HepG2 (cell line): ENCODE data around the gene KIAA0232. TPM values are rescaled to one million over a fixed set of nuclear protein-coding genes. Genes with fewer than 3 reads are reported as not detected.

Experiments used
- AGO2 ChIP-seq: fragments of 200-400 bp; formaldehyde crosslinking; optimal IDR thresholded peaks from 2 replicates; pipeline ENCODE3; 2017; ENCODE audit warnings: mild to moderate bottlenecking, low read depth, low read length, moderate library complexity
- ATM ChIP-seq: fragments of 450-650 bp; IDR thresholded peaks from 2 replicates; pipeline ENCODE4 v1.7.1; 2017; ENCODE audit warnings: mild to moderate bottlenecking, borderline replicate concordance
- DZIP1 ChIP-seq: sonication (generic); formaldehyde crosslinking; IDR thresholded peaks from 2 replicates; pipeline ENCODE4 v1.5.0; 2020; ENCODE audit warnings: mild to moderate bottlenecking, missing genetic modification reagents
- ESRRA ChIP-seq: sonication (generic); formaldehyde crosslinking; IDR thresholded peaks from 2 replicates; pipeline ENCODE4 v1.5.1; 2020; ENCODE audit warnings: mild to moderate bottlenecking, low read depth, missing genetic modification reagents
- GZF1 ChIP-seq: sonication (generic); formaldehyde crosslinking; IDR thresholded peaks from 2 replicates; pipeline ENCODE4 v1.5.1; 2020; ENCODE audit warnings: mild to moderate bottlenecking, missing genetic modification reagents
- HMG20B ChIP-seq: conservative IDR thresholded peaks from 2 replicates; pipeline ENCODE4 v1.6.1; 2016; ENCODE audit warnings: missing genetic modification reagents, missing compliant biosample characterization
- HNRNPK ChIP-seq: fragments of 200-400 bp; formaldehyde crosslinking; IDR thresholded peaks from 2 replicates; pipeline ENCODE4 v1.6.1; 2018; ENCODE audit warnings: low read length, low read depth, moderate library complexity, mild to moderate bottlenecking; ENCODE audit not compliant: poor library complexity, severe bottlenecking
- MIER2 ChIP-seq: IDR thresholded peaks from 2 replicates; pipeline ENCODE4 v1.6.1; 2016; ENCODE audit warnings: missing biosample characterization, missing genetic modification reagents
- NCOR1 ChIP-seq: fragments of 200-600 bp; sonication (generic); IDR thresholded peaks from 2 replicates; pipeline ENCODE4 v1.7.0; 2017; ENCODE audit warnings: antibody characterized with exemption, low read length, borderline replicate concordance
- NFKBIZ ChIP-seq: IDR thresholded peaks from 2 replicates; pipeline ENCODE4 v1.6.1; 2018; ENCODE audit warnings: missing genetic modification reagents, missing compliant biosample characterization
- NFYC ChIP-seq: IDR thresholded peaks from 2 replicates; pipeline ENCODE4 v1.6.1; 2016; ENCODE audit warnings: missing genetic modification reagents, missing compliant biosample characterization
- PAF1 ChIP-seq: IDR thresholded peaks from 2 replicates; pipeline ENCODE4 v1.6.1; 2016; ENCODE audit warnings: missing genetic modification reagents, missing compliant biosample characterization
- RBM22 ChIP-seq: fragments of 200-400 bp; formaldehyde crosslinking; optimal IDR thresholded peaks from 2 replicates; pipeline ENCODE3; 2017; ENCODE audit warnings: mild to moderate bottlenecking, low read length, moderate library complexity
- SMC3 ChIP-seq: IDR thresholded peaks from 2 replicates; pipeline ENCODE4 v1.6.1; 2011; ENCODE audit warnings: low read length, improper control_type of control experiment
- SRY ChIP-seq: sonication (generic); formaldehyde crosslinking; IDR thresholded peaks from 2 replicates; pipeline ENCODE4 v1.8.0; 2022; ENCODE audit warnings: mild to moderate bottlenecking, missing genetic modification reagents
- TP53 ChIP-seq: sonication (generic); formaldehyde crosslinking; conservative IDR thresholded peaks from 2 replicates; pipeline ENCODE4 v1.4.0; 2020; ENCODE audit warnings: missing genetic modification reagents
- ZBTB1 ChIP-seq: sonication (generic); formaldehyde crosslinking; IDR thresholded peaks from 2 replicates; pipeline ENCODE4 v1.4.0; 2020; ENCODE audit warnings: missing genetic modification reagents, borderline replicate concordance
- ZC3H4 ChIP-seq: sonication (generic); formaldehyde crosslinking; IDR thresholded peaks from 2 replicates; pipeline ENCODE4 v1.4.0; 2020; ENCODE audit warnings: missing genetic modification reagents, borderline replicate concordance
- ZGPAT ChIP-seq: IDR thresholded peaks from 2 replicates; pipeline ENCODE4 v1.6.1; 2016; ENCODE audit warnings: mild to moderate bottlenecking
- ZNF136 ChIP-seq: sonication (generic); formaldehyde crosslinking; IDR thresholded peaks from 2 replicates; pipeline ENCODE4 v1.8.1; 2022; ENCODE audit warnings: low read depth, mild to moderate bottlenecking, moderate library complexity, missing genetic modification reagents
- ZNF143 ChIP-seq: sonication (generic); formaldehyde crosslinking; IDR thresholded peaks from 2 replicates; pipeline ENCODE4 v1.4.0; 2020; ENCODE audit warnings: missing genetic modification reagents
- ZNF282 ChIP-seq: fragments of 450-650 bp; IDR thresholded peaks from 2 replicates; pipeline ENCODE4 v1.6.1; 2018; ENCODE audit not compliant: partially characterized antibody
- ZNF484 ChIP-seq: sonication (generic); formaldehyde crosslinking; IDR thresholded peaks from 2 replicates; pipeline ENCODE4 v1.5.1; 2020; ENCODE audit warnings: mild to moderate bottlenecking, low read depth, missing genetic modification reagents, borderline replicate concordance
- ZNF550 ChIP-seq: sonication (generic); formaldehyde crosslinking; IDR thresholded peaks from 2 replicates; pipeline ENCODE4 v1.4.0; 2020; ENCODE audit warnings: mild to moderate bottlenecking, missing genetic modification reagents, borderline replicate concordance
- ZNF841 ChIP-seq: sonication (generic); formaldehyde crosslinking; IDR thresholded peaks from 2 replicates; pipeline ENCODE4 v1.8.1; 2023; ENCODE audit warnings: missing genetic modification reagents, borderline replicate concordance
- ZSCAN30 ChIP-seq: sonication (generic); formaldehyde crosslinking; IDR thresholded peaks from 2 replicates; pipeline ENCODE4 v1.5.0; 2020; ENCODE audit warnings: mild to moderate bottlenecking, missing genetic modification reagents
- polyA plus RNA-seq, 8 experiments: library from polyadenylated mRNA; depleted of rRNA in 3 of 8; stranded (reverse) in 7 of 8; unstranded in 1 of 8; fragments of >200 nt; fragmentation: Illumina TruSeq in 4 of 8; extraction: Trizol in 4 of 8; gene quantifications; 2 replicates each; pipeline versions ENCODE4 v1.2.1 to v1.2.3, GENCODE V29; 2011 to 2016; ENCODE audit warnings: low read depth in 4 of 8, missing spikeins in 1 of 8, mixed read lengths in 1 of 8; ENCODE audit not compliant: insufficient read depth in 1 of 8
- total RNA-seq, 5 experiments: library from RNA; depleted of rRNA; stranded (reverse); fragments of >200 nt; fragmentation: Illumina TruSeq; extraction: Trizol; gene quantifications; 2 replicates each; pipeline ENCODE4 v1.2.3, GENCODE V29; 2016; ENCODE audit warnings: low read depth in 1 of 5
- TF ChIP-seq, protein P1 (sequence below): sonication (generic); formaldehyde crosslinking; IDR thresholded peaks from 2 replicates; pipeline ENCODE4 v1.8.1; 2023; ENCODE audit warnings: missing genetic modification reagents, inconsistent platforms, borderline replicate concordance

Gene KIAA0232
- total and polyA plus RNA-seq, 2 of the 13 experiments (the other 11 are each of a cell fraction or from before 2014, with no cell fraction given): 7.8 to 17.1 TPM

- peak; percentile 87; the same call in 1 of the 2 replicates for TF ChIP-seq GZF1 (CRISPR knock-in tag)
- TF ChIP-seq ZBTB1: no peak
- peak; percentile 94 for TF ChIP-seq HMG20B
- TF ChIP-seq, protein P1, sequence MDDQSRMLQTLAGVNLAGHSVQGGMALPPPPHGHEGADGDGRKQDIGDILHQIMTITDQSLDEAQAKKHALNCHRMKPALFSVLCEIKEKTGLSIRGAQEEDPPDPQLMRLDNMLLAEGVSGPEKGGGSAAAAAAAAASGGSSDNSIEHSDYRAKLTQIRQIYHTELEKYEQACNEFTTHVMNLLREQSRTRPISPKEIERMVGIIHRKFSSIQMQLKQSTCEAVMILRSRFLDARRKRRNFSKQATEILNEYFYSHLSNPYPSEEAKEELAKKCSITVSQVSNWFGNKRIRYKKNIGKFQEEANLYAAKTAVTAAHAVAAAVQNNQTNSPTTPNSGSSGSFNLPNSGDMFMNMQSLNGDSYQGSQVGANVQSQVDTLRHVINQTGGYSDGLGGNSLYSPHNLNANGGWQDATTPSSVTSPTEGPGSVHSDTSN (CRISPR knock-in tag): no peak
- no peak for TF ChIP-seq ZC3H4 (CRISPR knock-in tag)
- 0 out of 2 replicates have a peak, but pooled peaks have one; percentile 32 for TF ChIP-seq NFYC (CRISPR knock-in tag)
- TF ChIP-seq ZNF136: 0 out of 2 replicates have a peak, but pooled peaks have one; percentile 24
- no peak for TF ChIP-seq ATM
- peak; percentile 67; the same call in 1 of the 2 replicates for TF ChIP-seq MIER2 (CRISPR knock-in tag)
- TF ChIP-seq AGO2: no peak
- no peak for TF ChIP-seq ZNF841 (CRISPR knock-in tag)
- TF ChIP-seq DZIP1: no peak
- TF ChIP-seq TP53: no peak
- no peak for TF ChIP-seq ZNF484
- TF ChIP-seq PAF1 (CRISPR knock-in tag): no peak
- no peak for TF ChIP-seq ZSCAN30
- peak; percentile 52; the same call in 1 of the 2 replicates for TF ChIP-seq NCOR1
- TF ChIP-seq ESRRA: peak; percentile 90
- TF ChIP-seq NFKBIZ (CRISPR knock-in tag): peak; percentile 96
- TF ChIP-seq ZNF550 (CRISPR knock-in tag): no peak
- peak; percentile 93 for TF ChIP-seq ZGPAT (CRISPR knock-in tag)
- TF ChIP-seq ZNF143: peak; percentile 34; the same call in 1 of the 2 replicates
- no peak for TF ChIP-seq RBM22
- no peak for TF ChIP-seq HNRNPK
- TF ChIP-seq ZNF282: no peak
- TF ChIP-seq SMC3: peak; percentile 64
- no peak for TF ChIP-seq SRY
These were observed 135.1 kb downstream of the KIAA0232 start (continued) for GRCh38 chr4:6917461-6918271.
